CD14-positive monocyte (primary cell): Measurements from ENCODE around the gene FBXO30. TPM values are rescaled to one million over a fixed set of nuclear protein-coding genes. Genes with fewer than 3 reads are reported as not detected.

ENCODE experiments used
- DNase-seq, 3 donors: peaks; one replicate each; pipeline ENCODE4 v3.0.0-alpha.2; 2011 to 2022
- H2AFZ ChIP-seq: 2 replicates; pipeline ENCODE4 v1.6.0; 2012; ENCODE audit warnings: mild to moderate bottlenecking, low read depth, low read length, inconsistent platforms; ENCODE audit not compliant: insufficient read depth, poor library complexity, severe bottlenecking
- H3K27ac ChIP-seq, 2 donors: 1 replicate in 1 of 2; 2 replicates in 1 of 2; pipeline ENCODE4 v1.5.1; 2012 to 2013; ENCODE audit warnings: low read length in 2 of 2, control low read depth in 1 of 2, inconsistent platforms in 1 of 2, low read depth in 1 of 2, mild to moderate bottlenecking in 1 of 2
- H3K27me3 ChIP-seq, 2 donors: one replicate each; pipeline versions ENCODE4 v1.6.0 to v1.6.1; 2011 to 2013; ENCODE audit warnings: low read length in 2 of 2; ENCODE audit not compliant: control insufficient read depth in 2 of 2, insufficient read depth in 2 of 2
- H3K36me3 ChIP-seq, 2 donors: replicated peaks in 1 of 2; 1 replicate in 1 of 2; 2 replicates in 1 of 2; pipeline versions ENCODE4 v1.5.1 to v1.6.1; 2012 to 2013; ENCODE audit warnings: low read length in 2 of 2, control low read depth in 1 of 2, inconsistent platforms in 1 of 2, mild to moderate bottlenecking in 1 of 2; ENCODE audit not compliant: insufficient read depth in 2 of 2, control insufficient read depth in 1 of 2
- H3K4me1 ChIP-seq, 2 donors: 1 replicate in 1 of 2; 2 replicates in 1 of 2; pipeline versions ENCODE4 v1.5.1 to v1.6.1; 2012 to 2013; ENCODE audit warnings: low read length in 2 of 2, control low read depth in 1 of 2, inconsistent platforms in 1 of 2, mild to moderate bottlenecking in 1 of 2, moderate library complexity in 1 of 2; ENCODE audit not compliant: insufficient read depth in 2 of 2, control insufficient read depth in 1 of 2
- H3K4me2 ChIP-seq: replicated peaks from 2 replicates; pipeline ENCODE3; 2012; ENCODE audit warnings: low read length, moderate library complexity, mild to moderate bottlenecking; ENCODE audit not compliant: poor library complexity, severe bottlenecking; ENCODE audit errors: extremely low read depth
- H3K4me3 ChIP-seq, 3 experiments: fragments of 200-600 bp in 1 of 3; sonication (generic) in 1 of 3; replicated peaks in 1 of 3; 1 replicate in 2 of 3; 2 replicates in 1 of 3; pipeline ENCODE4 v1.5.1; 2011 to 2013; ENCODE audit warnings: low read length in 3 of 3, mild to moderate bottlenecking in 3 of 3, control low read depth in 2 of 3, low read depth in 2 of 3, inconsistent platforms in 1 of 3, moderate library complexity in 1 of 3
- H3K79me2 ChIP-seq: 2 replicates; pipeline ENCODE4 v1.6.0; 2012; ENCODE audit warnings: mild to moderate bottlenecking, control low read depth, inconsistent platforms, low read length, moderate library complexity; ENCODE audit not compliant: insufficient read depth
- H3K9ac ChIP-seq: 2 replicates; pipeline ENCODE4 v1.6.0; 2017; ENCODE audit warnings: low read length, mild to moderate bottlenecking; ENCODE audit not compliant: insufficient read depth, poor library complexity, severe bottlenecking
- H3K9me3 ChIP-seq, 2 donors: replicated peaks in 1 of 2; 1 replicate in 1 of 2; 2 replicates in 1 of 2; pipeline versions ENCODE4 v1.5.1 to v1.6.1; 2012 to 2013; ENCODE audit warnings: low read length in 2 of 2, control low read depth in 1 of 2; ENCODE audit not compliant: control insufficient read depth in 1 of 2, insufficient read depth in 1 of 2
- H4K20me1 ChIP-seq: 2 replicates; pipeline ENCODE4 v1.6.0; 2012; ENCODE audit warnings: mild to moderate bottlenecking, low read length, control low read depth, moderate library complexity; ENCODE audit not compliant: insufficient read depth
- H3K27ac Mint-ChIP-seq, 7 donors: one replicate each; pipeline ENCODE4 v1.8.0; 2020; ENCODE audit warnings: mild to moderate bottlenecking in 7 of 7, mixed read lengths in 7 of 7, moderate library complexity in 6 of 7, inconsistent platforms in 2 of 7
- H3K27me3 Mint-ChIP-seq, 3 donors: one replicate each; pipeline ENCODE4 v1.8.0; 2021 to 2022; ENCODE audit warnings: low read depth in 3 of 3, mild to moderate bottlenecking in 3 of 3, mixed read lengths in 3 of 3, moderate library complexity in 3 of 3, inconsistent platforms in 1 of 3
- H3K36me3 Mint-ChIP-seq, 2 donors: one replicate each; pipeline ENCODE4 v1.8.0; 2020; ENCODE audit warnings: mixed read lengths in 2 of 2, inconsistent platforms in 1 of 2, mild to moderate bottlenecking in 1 of 2
- H3K4me1 Mint-ChIP-seq: one replicate; pipeline ENCODE4 v1.8.0; 2020; ENCODE audit warnings: mild to moderate bottlenecking, mixed read lengths
- H3K4me3 Mint-ChIP-seq, 2 donors: one replicate each; pipeline ENCODE4 v1.8.0; 2020; ENCODE audit warnings: mild to moderate bottlenecking in 2 of 2, mixed read lengths in 2 of 2, moderate library complexity in 1 of 2
- H3K9me3 Mint-ChIP-seq, 7 donors: one replicate each; pipeline ENCODE4 v1.8.0; 2020 to 2022; ENCODE audit warnings: mixed read lengths in 7 of 7, mild to moderate bottlenecking in 6 of 7, moderate library complexity in 6 of 7, inconsistent platforms in 2 of 7
- CTCF ChIP-seq: fragments of 200-600 bp; IDR thresholded peaks from one replicate; pipeline ENCODE4 v1.8.0; 2022; ENCODE audit warnings: antibody characterized with exemption, mild to moderate bottlenecking
- WGBS: methylation state at CpG from one replicate; pipeline ENCODE4 v1.1.5; 2013; ENCODE audit warnings: missing lambda C conversion rate; ENCODE audit not compliant: insufficient coverage; 5-methylcytosine and 5-hydroxymethylcytosine counted together
- intact Hi-C, 2 donors: fragments of 100-400 bp; cut with micrococcal nuclease; formaldehyde crosslinking; loops; one replicate each; pipeline versions ENCODE4 v1.15.0 to v1.15.1; 2023
- polyA plus RNA-seq, 3 donors: library from polyadenylated mRNA; depleted of rRNA in 1 of 3; unstranded in 2 of 3; stranded (reverse) in 1 of 3; fragments of 300-500 nt in 2 of 3; fragments of >200 nt in 1 of 3; fragmentation: Illumina TruSeq in 2 of 3; gene quantifications; 1 replicate in 2 of 3; 2 replicates in 1 of 3; pipeline ENCODE4 v1.2.3, GENCODE V29; 2012 to 2021

FBXO30 gene
- polyA plus RNA-seq, 3 donors: 0.83 to 1.7 (median 1.1) TPM

GRCh38 chr6:145845557-145845956, 31.0 kb upstream of the FBXO30 start:
- Histone ChIP-seq H3K27ac (no peak overlapping the region), H3K4me3 (no peak overlapping the region), H3K9me3 (no peaks in the 10 kb centered on the region), H3K9ac (no peak overlapping the region), H3K4me2 (no peak overlapping the region), H4K20me1 (no peaks in the 10 kb centered on the region), H3K27me3 (no peaks in the 10 kb centered on the region), H2AFZ (no peak overlapping the region), H3K4me1 (peaks cover 13 to 19% of the 10 kb centered on the region in 2 donors), H3K36me3 (no peaks in the 10 kb centered on the region), H3K79me2 (no peaks in the 10 kb centered on the region)
- Mint-ChIP-seq H3K36me3 (peaks cover 0 to 5% of the 10 kb centered on the region in 2 donors), H3K4me1 (peaks cover 35% of the 10 kb centered on the region), H3K9me3 (peaks cover 0 to 3% (median 0%) of the 10 kb centered on the region in 7 donors), H3K27me3 (peaks cover 0 to 4% (median 0%) of the 10 kb centered on the region in 3 donors), H3K4me3 (no peak overlapping the region), H3K27ac (no peak overlapping the region)
- no peak for DNase-seq
- intact Hi-C loops: no loop called here
- 100% methylated on average over 3 of the region's 3 CpGs for WGBS
- TF ChIP-seq CTCF: no peak

GRCh38 chr6:145844933-145845540, 30.4 kb upstream of the FBXO30 start:
- no peak overlapping the region for H3K27ac Mint-ChIP-seq
- Histone ChIP-seq H3K36me3 (no peaks in the 10 kb centered on the region), H3K79me2 (no peaks in the 10 kb centered on the region), H4K20me1 (no peaks in the 10 kb centered on the region), H2AFZ (no peak overlapping the region), H3K4me3 (no peak overlapping the region), H3K9me3 (no peaks in the 10 kb centered on the region), H3K4me1 (peaks cover 13 to 19% of the 10 kb centered on the region in 2 donors), H3K27ac (no peak overlapping the region), H3K4me2 (no peak overlapping the region), H3K9ac (no peak overlapping the region), H3K27me3 (no peaks in the 10 kb centered on the region)
- 75% methylated on average over 2 of the region's 4 CpGs for WGBS
- peaks cover 0 to 3% (median 0%) of the 10 kb centered on the region in 7 donors for H3K9me3 Mint-ChIP-seq
- no peak for TF ChIP-seq CTCF
- DNase-seq: no peak
- intact Hi-C loops: no loop called here
- peaks cover 32% of the 10 kb centered on the region for H3K4me1 Mint-ChIP-seq
- H3K36me3 Mint-ChIP-seq: peaks cover 0 to 5% of the 10 kb centered on the region in 2 donors
- no peak overlapping the region for H3K4me3 Mint-ChIP-seq
- peaks cover 0 to 4% (median 0%) of the 10 kb centered on the region in 3 donors for H3K27me3 Mint-ChIP-seq
